PFSK-1 (cell line): ENCODE measurements around the gene TMEM109.

Experiments
- FOXP2 ChIP-seq: optimal IDR thresholded peaks from 2 replicates; pipeline ENCODE3; 2011; ENCODE audit warnings: borderline replicate concordance, control low read depth, inconsistent platforms; ENCODE audit not compliant: insufficient read depth; ENCODE audit errors: extremely low read length, extremely low read depth
- POLR2AphosphoS5 ChIP-seq: IDR thresholded peaks from 2 replicates; pipeline ENCODE4 v1.6.1; 2012; ENCODE audit warnings: low read depth, mild to moderate bottlenecking, control low read depth, low read length, moderate library complexity
- SIN3A ChIP-seq: IDR thresholded peaks from 2 replicates; pipeline ENCODE4 v1.6.1; 2012; ENCODE audit warnings: mild to moderate bottlenecking, low read length, moderate library complexity, borderline replicate concordance; ENCODE audit not compliant: insufficient read depth
- TAF1 ChIP-seq: IDR thresholded peaks from 2 replicates; pipeline ENCODE4 v1.6.1; 2012; ENCODE audit warnings: low read length, control low read depth, borderline replicate concordance; ENCODE audit not compliant: insufficient read depth
- TF ChIP-seq, protein P1 (sequence below), 2 experiments: IDR thresholded peaks; 2 replicates each; pipeline versions ENCODE4 v1.6.1 to v1.8.0; 2011 to 2012; ENCODE audit warnings: low read depth in 2 of 2, low read length in 2 of 2, control low read depth in 1 of 2, inconsistent platforms in 1 of 2, mild to moderate bottlenecking in 1 of 2, moderate library complexity in 1 of 2; ENCODE audit not compliant: insufficient read depth in 1 of 2

Gene TMEM109

GRCh38 chr11:60914633-60915247, 782 bp downstream of the TMEM109 start:
- TF ChIP-seq FOXP2 (no peak), SIN3A (no peak), POLR2AphosphoS5 (no peak), TAF1 (no peak)
- TF ChIP-seq, protein P1, sequence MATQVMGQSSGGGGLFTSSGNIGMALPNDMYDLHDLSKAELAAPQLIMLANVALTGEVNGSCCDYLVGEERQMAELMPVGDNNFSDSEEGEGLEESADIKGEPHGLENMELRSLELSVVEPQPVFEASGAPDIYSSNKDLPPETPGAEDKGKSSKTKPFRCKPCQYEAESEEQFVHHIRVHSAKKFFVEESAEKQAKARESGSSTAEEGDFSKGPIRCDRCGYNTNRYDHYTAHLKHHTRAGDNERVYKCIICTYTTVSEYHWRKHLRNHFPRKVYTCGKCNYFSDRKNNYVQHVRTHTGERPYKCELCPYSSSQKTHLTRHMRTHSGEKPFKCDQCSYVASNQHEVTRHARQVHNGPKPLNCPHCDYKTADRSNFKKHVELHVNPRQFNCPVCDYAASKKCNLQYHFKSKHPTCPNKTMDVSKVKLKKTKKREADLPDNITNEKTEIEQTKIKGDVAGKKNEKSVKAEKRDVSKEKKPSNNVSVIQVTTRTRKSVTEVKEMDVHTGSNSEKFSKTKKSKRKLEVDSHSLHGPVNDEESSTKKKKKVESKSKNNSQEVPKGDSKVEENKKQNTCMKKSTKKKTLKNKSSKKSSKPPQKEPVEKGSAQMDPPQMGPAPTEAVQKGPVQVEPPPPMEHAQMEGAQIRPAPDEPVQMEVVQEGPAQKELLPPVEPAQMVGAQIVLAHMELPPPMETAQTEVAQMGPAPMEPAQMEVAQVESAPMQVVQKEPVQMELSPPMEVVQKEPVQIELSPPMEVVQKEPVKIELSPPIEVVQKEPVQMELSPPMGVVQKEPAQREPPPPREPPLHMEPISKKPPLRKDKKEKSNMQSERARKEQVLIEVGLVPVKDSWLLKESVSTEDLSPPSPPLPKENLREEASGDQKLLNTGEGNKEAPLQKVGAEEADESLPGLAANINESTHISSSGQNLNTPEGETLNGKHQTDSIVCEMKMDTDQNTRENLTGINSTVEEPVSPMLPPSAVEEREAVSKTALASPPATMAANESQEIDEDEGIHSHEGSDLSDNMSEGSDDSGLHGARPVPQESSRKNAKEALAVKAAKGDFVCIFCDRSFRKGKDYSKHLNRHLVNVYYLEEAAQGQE (IDR thresholded peaks at IDR 0.05; ENCODE audit: insufficient read depth in 1 of 2, low read depth in 2 of 2, low read length in 2 of 2), result no peak

DNA sequence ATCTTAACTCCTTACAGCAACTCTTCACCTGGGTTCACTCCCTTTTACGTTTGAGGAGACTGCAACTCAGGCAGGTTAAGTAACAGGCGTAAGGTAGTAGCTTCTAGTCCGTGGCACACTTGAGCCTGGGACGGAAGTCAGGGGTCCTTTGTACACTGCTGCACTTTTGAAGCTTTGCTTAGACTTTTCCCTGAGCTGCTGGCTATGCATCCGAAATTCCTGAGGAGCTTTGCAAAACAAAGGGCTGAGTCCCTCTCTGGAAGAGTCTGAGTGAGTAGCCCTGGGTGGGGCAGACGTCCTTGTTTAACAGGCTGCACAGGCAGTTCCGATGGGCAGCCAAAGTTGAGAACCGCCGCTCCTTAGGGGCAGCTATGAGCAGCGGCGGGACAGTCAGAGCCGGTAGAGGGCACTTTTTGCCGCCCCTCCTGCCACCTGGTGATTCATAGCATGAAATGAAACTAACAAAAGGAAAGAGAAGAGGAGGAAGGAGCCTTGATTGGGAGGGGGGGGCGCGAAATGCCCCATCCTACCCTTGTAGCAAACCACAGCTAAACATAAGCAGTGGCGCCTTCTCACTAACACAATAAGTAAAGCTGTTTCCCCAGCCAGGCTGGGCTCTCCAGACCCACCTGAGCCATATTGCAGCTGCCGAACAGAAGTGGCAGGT, 1.4 kb downstream of the TMEM109 start:
- TF ChIP-seq SIN3A (no peak), FOXP2 (no peak), TAF1 (no peak), POLR2AphosphoS5 (no peak)
- TF ChIP-seq, protein P1 (IDR thresholded peaks at IDR 0.05; ENCODE audit: insufficient read depth in 1 of 2, low read depth in 2 of 2, low read length in 2 of 2), result no peak

GRCh38 chr11:60916669-60917206, 2.8 kb downstream of the TMEM109 start:
- no peak for TF ChIP-seq TAF1
- no peak for TF ChIP-seq SIN3A
- TF ChIP-seq, protein P1 (IDR thresholded peaks at IDR 0.05; ENCODE audit: insufficient read depth in 1 of 2, low read depth in 2 of 2, low read length in 2 of 2), result no peak
- no peak for TF ChIP-seq POLR2AphosphoS5
- TF ChIP-seq FOXP2, result no peak

DNA sequence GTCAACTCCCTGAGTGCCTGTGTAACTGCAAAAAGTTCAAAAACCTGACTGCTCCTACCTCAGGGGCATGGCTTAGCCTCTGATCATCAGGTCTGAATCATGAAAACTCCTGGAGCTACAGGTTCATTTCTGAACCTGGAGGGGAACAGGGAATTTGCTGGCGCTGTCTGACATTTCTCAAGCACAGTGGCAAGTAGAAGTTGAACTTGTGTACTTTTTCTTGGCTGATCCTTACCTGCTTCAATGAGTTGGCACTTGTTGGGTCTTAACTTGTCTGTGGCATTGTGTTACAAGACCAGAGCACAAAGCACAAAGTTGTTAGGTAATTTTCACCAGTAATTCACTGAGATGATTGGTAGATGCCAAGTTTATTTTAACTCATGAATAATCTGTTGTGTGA, 3.3 kb downstream of the TMEM109 start:
- TF ChIP-seq POLR2AphosphoS5 (no peak), SIN3A (no peak), TAF1 (no peak), FOXP2 (no peak)
- TF ChIP-seq, protein P1 (IDR thresholded peaks at IDR 0.05; ENCODE audit: insufficient read depth in 1 of 2, low read depth in 2 of 2, low read length in 2 of 2), result no peak
